GM19351 (cell line): Measurements from ENCODE around the gene POLR1A.
A peak's percentile ranks its signal among the peaks of the same experiment; 100 is the strongest.

ENCODE experiments used
- ATAC-seq: cut with Tn5 transposase; IDR thresholded peaks from one replicate; pipeline ENCODE4 v1.9.1; 2021; ENCODE audit warnings: mild to moderate bottlenecking, moderate library complexity; ENCODE audit not compliant: unreplicated experiment

POLR1A gene

GRCh38 chr2:86105252-86105968 is at the start of gene POLR1A:
POLR1A (minus strand) TSS chr2:86105886; CDS start chr2:86105776, 110 bp downstream.
- peak; percentile 69 for ATAC-seq

DNA sequence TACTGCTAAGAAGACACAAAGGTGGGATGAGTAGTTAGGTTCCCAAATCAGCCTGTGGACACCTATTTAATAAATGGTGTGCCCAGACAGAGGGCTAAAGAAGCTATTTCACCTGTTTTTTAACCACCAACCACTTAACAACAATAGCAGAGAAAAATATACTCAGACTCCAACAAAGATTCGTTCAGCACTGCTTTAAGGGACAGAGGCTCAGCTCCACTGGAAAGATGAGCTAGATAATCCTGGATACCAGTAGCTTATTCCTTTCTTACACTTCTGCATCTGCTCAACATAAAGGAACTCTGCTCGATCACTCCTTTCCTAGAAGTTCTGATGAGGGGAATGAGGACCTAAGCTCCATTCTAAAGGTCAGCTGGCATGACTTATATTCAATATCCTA is 44.8 kb upstream of the POLR1A start:
- ATAC-seq, result no peak

GRCh38 chr2:86147793-86148192 is 42.1 kb upstream of the POLR1A start:
- no peak for ATAC-seq

GRCh38 chr2:86143926-86144685 is 38.4 kb upstream of the POLR1A start:
- ATAC-seq, result no peak

DNA sequence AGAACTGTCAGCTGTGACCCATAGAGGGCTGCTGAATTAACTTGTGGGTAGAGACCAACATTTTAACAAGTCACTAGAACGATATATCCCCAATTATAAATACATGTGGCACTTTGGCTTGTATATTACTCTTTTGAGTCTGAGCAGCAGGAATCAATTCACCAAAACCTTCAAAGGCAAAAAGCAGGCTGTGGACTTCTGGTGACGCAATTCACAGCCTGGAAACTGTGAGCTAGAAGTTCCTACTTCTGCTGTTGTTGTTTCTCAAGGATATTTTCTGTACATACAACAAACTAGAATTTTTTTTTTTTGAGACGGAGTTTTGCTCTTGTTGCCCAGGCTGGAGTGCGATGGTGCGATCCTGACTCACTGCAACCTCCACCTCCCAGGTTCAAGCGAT is 37.6 kb upstream of the POLR1A start:
- no peak for ATAC-seq

DNA sequence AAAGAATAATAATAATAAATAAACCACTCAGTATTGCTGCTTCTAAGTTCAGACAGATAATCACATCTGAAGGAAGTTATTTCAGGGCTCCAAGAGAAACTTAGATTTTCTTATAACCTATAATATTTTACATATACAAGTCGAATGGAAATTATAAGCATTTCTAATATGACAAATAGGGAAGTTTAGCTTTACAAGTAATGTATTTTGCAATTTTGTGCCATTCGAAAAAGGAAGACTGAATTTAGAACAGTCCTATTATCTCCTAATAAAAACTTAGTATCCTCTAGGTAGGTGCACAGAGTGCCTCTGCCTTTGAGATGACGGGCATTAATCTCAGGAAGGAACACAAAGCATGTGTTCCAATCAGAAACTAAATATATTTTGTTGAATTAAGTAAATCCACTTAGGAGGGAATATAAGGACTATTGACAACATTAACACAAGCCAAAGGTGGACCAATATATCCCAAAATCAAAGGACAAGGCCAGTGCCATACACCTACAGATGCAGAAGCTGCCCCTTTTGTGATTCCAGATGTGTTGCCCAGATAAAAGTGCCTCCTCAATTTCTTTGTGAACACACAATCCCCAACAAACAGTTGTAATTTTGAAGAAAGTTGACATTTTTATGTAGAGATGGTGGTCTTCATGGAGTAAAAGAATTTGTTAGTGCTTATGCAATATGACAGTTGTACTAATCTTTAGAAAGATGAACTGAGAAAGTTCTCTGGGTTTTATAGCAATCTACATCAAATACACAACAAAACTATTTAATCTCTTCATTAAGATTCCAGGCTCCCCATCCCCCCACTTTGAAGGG is 37.0 kb upstream of the POLR1A start:
- no peak for ATAC-seq

DNA sequence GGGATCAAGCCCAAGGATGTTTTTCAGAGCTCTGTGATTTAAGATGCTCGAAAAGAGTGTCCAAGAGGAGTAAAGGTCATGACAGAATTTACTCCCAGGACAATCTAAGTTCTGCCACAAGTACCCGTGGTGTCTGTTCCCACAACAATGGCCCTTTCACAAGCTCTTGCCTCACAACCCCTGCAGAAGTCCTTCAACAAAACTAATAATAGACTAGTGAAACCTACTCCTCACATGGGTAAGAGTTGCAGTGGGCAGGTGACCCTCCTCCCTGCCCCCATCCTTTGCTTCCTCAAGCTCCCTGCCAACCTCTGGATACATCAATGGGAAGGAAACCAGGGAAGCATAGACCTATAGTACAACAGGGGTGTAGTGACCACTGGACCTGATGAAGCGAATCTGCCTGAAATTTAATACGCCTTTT is 35.3 kb upstream of the POLR1A start:
- no peak for ATAC-seq

GRCh38 chr2:86139981-86140380 is 34.3 kb upstream of the POLR1A start:
- ATAC-seq, result no peak

DNA sequence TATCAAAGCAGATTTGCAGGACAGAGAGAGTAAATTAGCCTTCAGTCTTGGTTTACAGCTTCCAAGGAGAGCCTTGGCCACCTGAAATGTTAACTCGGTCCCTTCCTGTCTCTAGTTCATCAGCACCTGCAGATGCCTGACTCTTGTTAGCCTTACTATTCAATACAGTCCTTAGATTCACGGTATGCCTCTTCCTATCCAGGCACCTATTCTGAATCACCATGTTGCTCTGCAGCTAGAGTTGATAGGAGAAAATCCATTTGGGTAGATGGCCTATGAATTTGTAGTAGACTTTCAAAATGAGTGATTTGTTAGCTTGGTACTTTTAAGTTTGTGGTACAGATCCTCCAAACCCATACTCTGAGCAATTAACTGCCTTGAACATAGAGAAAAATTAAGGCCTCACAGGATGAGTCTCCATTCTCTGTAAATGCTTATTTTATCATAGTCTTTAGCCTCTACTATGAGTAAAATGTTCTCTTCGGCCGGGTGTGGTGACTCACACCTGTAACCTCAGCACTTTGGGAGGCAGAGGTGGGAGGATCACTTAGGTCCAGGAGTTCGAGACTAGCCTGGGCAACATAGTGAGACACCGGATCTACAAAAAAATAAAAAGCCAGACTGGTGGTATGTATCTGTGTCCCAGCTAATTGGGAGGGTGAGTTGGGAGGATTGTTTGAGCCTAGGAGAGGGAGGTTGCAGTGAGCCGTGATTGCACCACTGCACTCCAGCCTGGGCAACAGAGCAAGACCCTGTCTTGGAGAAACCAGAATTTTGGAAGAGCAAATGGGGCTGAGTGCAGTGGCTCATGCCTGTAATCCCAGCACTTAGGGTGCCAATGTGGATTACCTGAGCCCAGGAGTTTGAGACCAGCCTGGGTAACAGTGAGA is 33.3 kb upstream of the POLR1A start:
- ATAC-seq, result no peak

DNA sequence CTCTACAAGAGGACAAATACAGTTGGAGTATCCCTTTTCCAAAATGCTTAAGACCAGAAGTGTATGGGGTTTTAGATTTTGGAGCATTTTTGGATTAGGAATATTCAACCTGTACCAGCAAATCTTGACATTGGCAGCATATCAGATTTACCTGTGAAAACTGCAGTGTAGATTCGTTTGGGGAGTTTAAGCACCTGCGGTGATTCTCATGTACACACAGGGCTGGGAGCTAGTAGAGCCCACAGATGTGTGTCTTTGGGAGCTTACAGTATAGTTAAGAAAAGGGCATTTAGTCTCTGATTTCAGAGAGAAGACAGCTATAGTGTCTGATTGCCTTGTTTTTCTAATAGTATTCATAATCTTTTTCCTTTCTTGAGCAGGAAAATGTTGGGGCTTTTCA is 30.5 kb upstream of the POLR1A start:
- ATAC-seq, result no peak

- ATAC-seq, result no peak
These were observed 30.0 kb upstream of the POLR1A start for GRCh38 chr2:86135653-86136052.

DNA sequence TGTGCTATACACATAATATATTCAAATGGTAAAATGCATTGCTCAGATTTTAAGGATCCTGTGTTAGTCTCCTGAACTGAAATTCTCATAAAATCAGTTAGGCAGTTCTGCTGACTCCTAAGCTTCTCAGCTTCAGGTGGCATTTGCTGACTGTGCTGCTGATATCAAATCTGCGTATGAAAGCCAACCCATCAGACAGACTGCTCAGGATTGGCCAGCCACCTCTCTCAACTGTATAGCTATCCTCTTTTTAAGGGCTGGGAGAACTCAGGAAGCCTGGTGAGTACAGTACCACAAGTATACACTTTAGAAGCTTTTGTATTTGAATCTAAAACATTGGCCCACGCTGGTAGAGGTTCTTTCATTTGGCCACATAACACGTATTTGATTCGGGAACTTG is 29.0 kb upstream of the POLR1A start:
- ATAC-seq, result no peak

- no peak for ATAC-seq
These were observed 19.0 kb upstream of the POLR1A start for GRCh38 chr2:86124683-86125082.

- ATAC-seq, result no peak
These were observed 17.7 kb upstream of the POLR1A start for GRCh38 chr2:86123328-86123925.

- no peak for ATAC-seq
These were observed 12.4 kb upstream of the POLR1A start for GRCh38 chr2:86118130-86118529.

DNA sequence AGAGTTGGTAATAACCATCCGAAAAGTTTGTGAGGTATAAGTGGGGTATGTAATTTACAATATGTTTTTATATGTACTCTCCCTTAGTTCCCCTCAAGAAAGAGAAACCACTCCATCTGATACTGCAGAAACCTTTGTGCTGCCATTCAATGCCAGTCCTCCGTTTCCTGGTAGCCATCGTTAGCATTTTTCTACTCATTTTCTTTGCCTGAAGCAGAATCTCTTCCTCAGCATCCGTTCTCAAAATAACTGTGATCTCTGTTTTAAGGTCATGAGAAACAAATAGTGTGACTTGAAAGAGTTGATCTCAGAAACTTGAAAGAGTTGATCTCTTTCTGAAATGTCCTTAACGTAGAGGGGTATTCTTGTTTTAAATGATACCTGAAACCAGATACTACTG is 1.3 kb upstream of the POLR1A start:
- no peak for ATAC-seq

DNA sequence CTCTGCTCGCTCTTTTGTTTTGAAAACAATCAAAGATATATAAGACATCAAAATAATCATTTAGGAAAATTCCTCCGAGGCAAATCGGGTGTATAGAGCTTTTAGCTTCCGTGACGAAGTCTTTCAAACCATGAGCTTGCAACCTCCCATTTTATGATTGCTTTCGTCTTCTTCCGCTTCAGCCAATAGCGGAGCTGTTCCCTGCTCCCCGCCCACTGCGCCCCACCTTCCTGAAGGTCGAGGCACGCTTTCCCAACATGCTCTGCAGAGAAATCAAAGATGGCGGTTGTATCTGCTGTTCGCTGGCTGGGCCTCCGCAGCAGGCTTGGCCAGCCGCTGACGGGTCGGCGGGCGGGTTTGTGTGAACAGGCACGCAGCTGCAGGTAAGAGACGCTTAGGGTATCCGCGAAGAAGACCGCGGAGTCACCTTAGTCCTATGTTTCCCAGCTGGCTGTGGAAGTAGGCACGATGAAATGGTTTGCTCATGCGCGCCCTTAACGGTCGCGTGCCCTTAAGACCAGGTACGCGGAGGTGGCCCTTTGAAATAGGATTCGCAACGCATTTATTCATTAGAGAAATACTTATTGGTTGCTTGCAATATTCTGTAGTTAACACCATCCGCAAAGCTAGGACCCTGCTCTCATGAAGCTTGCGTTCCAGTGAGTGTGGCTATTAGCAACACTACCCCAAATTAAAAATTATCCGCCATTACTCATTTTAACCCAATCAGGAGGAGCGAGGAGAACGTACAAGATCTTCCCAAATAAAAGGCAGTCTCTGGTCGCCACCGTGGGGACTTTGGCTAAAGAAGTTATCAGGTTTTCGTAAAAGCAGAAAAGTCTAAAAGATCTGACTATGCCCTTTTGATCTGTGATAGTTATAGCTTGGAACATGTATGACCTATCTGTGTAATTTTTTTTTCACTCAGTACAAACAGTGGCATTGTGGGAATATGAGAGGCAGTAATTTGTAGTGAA is 571 bp upstream of the POLR1A start, which contains the start of gene PTCD3:
PTCD3 (plus strand) TSS at position 267 of the 977 bp plus-strand sequence; CDS start at position 280, 13 bp downstream.
- ATAC-seq, result peak; percentile 80

DNA sequence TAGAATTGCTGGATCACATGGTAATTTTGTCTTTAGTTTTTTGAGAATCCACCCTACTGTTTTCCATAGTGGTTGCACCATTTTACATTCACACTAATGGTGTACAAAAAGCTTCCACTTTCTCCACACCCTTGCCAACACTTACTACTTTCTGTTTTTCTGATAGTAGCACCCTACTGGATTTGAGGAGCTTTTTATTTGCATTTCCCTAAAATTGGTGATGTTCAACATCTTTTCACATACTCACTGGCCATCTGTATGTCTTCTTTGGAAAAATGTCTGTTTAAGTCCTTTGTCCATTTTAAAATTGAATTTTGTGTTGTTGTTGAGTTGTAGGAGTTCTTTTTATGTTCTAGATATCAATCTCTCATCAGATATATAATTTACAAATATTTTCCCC is 3.5 kb downstream of the POLR1A start:
- ATAC-seq, result no peak

DNA sequence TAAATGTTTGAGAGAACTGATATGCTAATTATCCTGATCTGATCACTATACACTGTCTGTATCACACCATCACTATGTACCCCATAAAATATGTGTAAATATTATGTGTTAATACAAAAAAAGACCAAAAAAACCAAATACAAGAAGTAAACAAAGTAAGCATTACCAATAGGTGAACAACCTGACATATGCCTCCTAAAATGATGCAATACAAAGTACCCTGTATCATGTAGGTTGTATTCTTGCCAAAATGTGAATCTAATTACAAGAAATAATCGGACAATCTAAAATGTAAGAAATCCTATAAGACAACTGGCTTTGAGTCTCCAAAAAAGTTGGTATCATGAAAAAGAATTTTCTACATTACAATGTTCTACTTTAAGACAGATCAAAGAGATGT is 7.8 kb downstream of the POLR1A start:
- no peak for ATAC-seq
